K562 (cell line): ENCODE data around the gene THSD8. TPM values are rescaled to one million over a fixed set of nuclear protein-coding genes. Genes with fewer than 3 reads are reported as not detected.

Source experiments
- ATF3 ChIP-seq, 2 experiments: fragments of 450-650 bp in 1 of 2; sonication (generic) in 1 of 2; formaldehyde crosslinking in 1 of 2; IDR thresholded peaks in 1 of 2; conservative IDR thresholded peaks in 1 of 2; 2 replicates each; pipeline versions ENCODE4 v1.6.1 to v1.8.1; 2016 to 2023; ENCODE audit warnings: mild to moderate bottlenecking in 2 of 2, moderate library complexity in 2 of 2, inconsistent platforms in 1 of 2, missing genetic modification reagents in 1 of 2
- CBX2 ChIP-seq: fragments of 200-600 bp; sonication (generic); IDR thresholded peaks from one replicate; pipeline ENCODE4 v1.6.1; 2012; ENCODE audit warnings: mild to moderate bottlenecking, low read length, inconsistent platforms; ENCODE audit not compliant: insufficient read depth, poor library complexity, severe bottlenecking
- ETV6 ChIP-seq, 3 experiments: fragments of 150-350 bp in 1 of 3; sonication (generic) in 1 of 3; formaldehyde crosslinking in 1 of 3; IDR thresholded peaks; 2 replicates each; pipeline versions ENCODE4 v1.6.1 to v1.8.0; 2014 to 2022; ENCODE audit warnings: borderline replicate concordance in 2 of 3, low read depth in 2 of 3, antibody characterized with exemption in 1 of 3, low read length in 1 of 3, mild to moderate bottlenecking in 1 of 3, missing genetic modification reagents in 1 of 3
- FOS ChIP-seq: IDR thresholded peaks from 3 replicates; pipeline ENCODE4 v1.6.1; 2011; ENCODE audit not compliant: insufficient read length; ENCODE audit errors: extremely low read depth
- HBP1 ChIP-seq: fragments of 450-650 bp; formaldehyde crosslinking; IDR thresholded peaks from 2 replicates; pipeline ENCODE4 v1.4.0; 2022; ENCODE audit warnings: missing genetic modification characterization
- IRF9 ChIP-seq: fragments of 450-650 bp; IDR thresholded peaks from 2 replicates; pipeline ENCODE4 v1.6.1; 2016; ENCODE audit warnings: missing biosample characterization, missing genetic modification characterization
- MTA3 ChIP-seq: fragments of 450-650 bp; formaldehyde crosslinking; IDR thresholded peaks from 2 replicates; pipeline ENCODE4 v1.6.1; 2017; ENCODE audit warnings: mild to moderate bottlenecking, borderline replicate concordance
- PYGO2 ChIP-seq: fragments of 450-650 bp; IDR thresholded peaks from 2 replicates; pipeline ENCODE4 v1.6.1; 2016; ENCODE audit warnings: mild to moderate bottlenecking, missing genetic modification characterization, moderate library complexity, missing compliant biosample characterization
- RCOR1 ChIP-seq, 2 experiments: IDR thresholded peaks; 2 replicates each; pipeline ENCODE4 v1.6.1; 2012; ENCODE audit warnings: low read depth in 2 of 2, low read length in 2 of 2, borderline replicate concordance in 1 of 2, improper control_type of control experiment in 1 of 2
- SIN3A ChIP-seq, 2 experiments: fragments of 150-350 bp in 1 of 2; IDR thresholded peaks; 2 replicates each; pipeline ENCODE4 v1.6.1; 2011 to 2016; ENCODE audit warnings: borderline replicate concordance in 2 of 2, low read depth in 2 of 2, low read length in 2 of 2, mild to moderate bottlenecking in 2 of 2, moderate library complexity in 2 of 2; ENCODE audit not compliant: control insufficient read depth in 1 of 2
- TAF9B ChIP-seq: fragments of 450-650 bp; IDR thresholded peaks from 2 replicates; pipeline ENCODE4 v1.6.1; 2018; ENCODE audit warnings: mild to moderate bottlenecking; ENCODE audit not compliant: partially characterized antibody
- XRCC4 ChIP-seq: IDR thresholded peaks from one replicate; pipeline ENCODE4 v1.6.1; 2011; ENCODE audit not compliant: insufficient read depth, insufficient read length; ENCODE audit errors: extremely low read depth
- ZBTB8A ChIP-seq: fragments of 450-650 bp; IDR thresholded peaks from 2 replicates; pipeline ENCODE4 v1.6.1; 2018; ENCODE audit warnings: mild to moderate bottlenecking, moderate library complexity; ENCODE audit not compliant: partially characterized antibody
- ZNF165 ChIP-seq: fragments of 250-450 bp; sonication (Bioruptor Pico); IDR thresholded peaks from 2 replicates; pipeline ENCODE4 v1.4.0; 2020; ENCODE audit warnings: borderline replicate concordance
- ZNF23 ChIP-seq: fragments of 250-450 bp; sonication (Bioruptor Pico); IDR thresholded peaks from 2 replicates; pipeline ENCODE4 v1.4.0; 2020; ENCODE audit warnings: mild to moderate bottlenecking
- ZNF239 ChIP-seq: fragments of 250-450 bp; sonication (Bioruptor Pico); IDR thresholded peaks from 2 replicates; pipeline ENCODE4 v1.4.0; 2020; ENCODE audit warnings: mild to moderate bottlenecking
- ZNF282 ChIP-seq: sonication (generic); formaldehyde crosslinking; IDR thresholded peaks from 2 replicates; pipeline ENCODE4 v1.8.1; 2023; ENCODE audit warnings: missing genetic modification reagents
- ZNF589 ChIP-seq: fragments of 200-800 bp; sonication (Bioruptor generic); IDR thresholded peaks from 2 replicates; pipeline ENCODE4 v1.6.1; 2016; ENCODE audit warnings: low read depth, missing genetic modification characterization, missing compliant biosample characterization
- polyA plus RNA-seq, 8 experiments: library from polyadenylated mRNA; depleted of rRNA in 4 of 8; stranded (reverse) in 5 of 8; unstranded in 3 of 8; fragments of >200 nt; fragmentation: Nextera tagmentation in 2 of 8; fragmentation: Illumina TruSeq in 1 of 8; extraction: Ambion mirVana in 2 of 8; extraction: Trizol in 1 of 8; gene quantifications; 2 replicates each; pipeline versions ENCODE4 v1.2.1 to v1.2.3, GENCODE V29; 2011 to 2014; ENCODE audit warnings: inconsistent platforms in 1 of 8, missing spikeins in 1 of 8
- total RNA-seq, 7 experiments: library from RNA; depleted of rRNA in 6 of 7; stranded (reverse); fragments of >200 nt in 6 of 7; fragmentation: Illumina TruSeq in 2 of 7; extraction: Trizol in 2 of 7; gene quantifications; 2 replicates each; pipeline versions ENCODE4 v1.2.1 to v1.2.3, GENCODE V29; 2011 to 2021; ENCODE audit warnings: low replicate concordance in 1 of 7
- TF ChIP-seq, protein P1 (sequence below): sonication (generic); formaldehyde crosslinking; IDR thresholded peaks from 2 replicates; pipeline ENCODE4 v1.8.0; 2022; ENCODE audit warnings: missing genetic modification reagents, mild to moderate bottlenecking, moderate library complexity, borderline replicate concordance

THSD8 gene
- total and polyA plus RNA-seq, 9 of the 15 experiments (the other 6 are each of a cell fraction or from before 2014, with no cell fraction given): 8.4 to 42.4 (median 19.9) TPM; not detected in 2

GRCh38 chr19:12782424-12783290 lies 19.2 kb upstream of the THSD8 start (continued):
- TF ChIP-seq ZNF23 (no peak), ZNF589 (CRISPR knock-in tag) (no peak), FOS (no peak), XRCC4 (no peak), HBP1 (CRISPR knock-in tag) (no peak), SIN3A (IDR thresholded peaks at IDR 0.05; ENCODE audit: borderline replicate concordance in 2 of 2, control insufficient read depth in 1 of 2, low read depth in 2 of 2, low read length in 2 of 2) (peak; percentile 76 to 89; a peak in 2 of 4 replicates), PYGO2 (tag) (no peak), IRF9 (tag) (no peak), ZNF165 (CRISPR knock-in tag) (no peak), ZNF239 (CRISPR knock-in tag) (no peak), RCOR1 (IDR thresholded peaks at IDR 0.05; ENCODE audit: borderline replicate concordance in 1 of 2, low read depth in 2 of 2, low read length in 2 of 2) (peak in 1 of 2 experiments; percentile 67; a peak in 2 of 4 replicates), ATF3 (IDR thresholded peaks at IDR 0.05) (peak; percentile 80), ATF3 (CRISPR knock-in tag; conservative IDR thresholded peaks at IDR 0.05) (0 out of 2 replicates have a peak, but pooled peaks have one; percentile 42), CBX2 (no peak), ZNF282 (0 out of 2 replicates have a peak, but pooled peaks have one; percentile 41), TAF9B (no peak), MTA3 (peak; percentile 98), ETV6 (IDR thresholded peaks at IDR 0.05; ENCODE audit: borderline replicate concordance in 1 of 2, low read depth in 2 of 2, low read length in 1 of 2) (no peak), ETV6 (CRISPR knock-in tag; IDR thresholded peaks at IDR 0.05; ENCODE audit: borderline replicate concordance) (no peak; the same call in 1 of the 2 replicates), ZBTB8A (no peak)
- TF ChIP-seq, protein P1, sequence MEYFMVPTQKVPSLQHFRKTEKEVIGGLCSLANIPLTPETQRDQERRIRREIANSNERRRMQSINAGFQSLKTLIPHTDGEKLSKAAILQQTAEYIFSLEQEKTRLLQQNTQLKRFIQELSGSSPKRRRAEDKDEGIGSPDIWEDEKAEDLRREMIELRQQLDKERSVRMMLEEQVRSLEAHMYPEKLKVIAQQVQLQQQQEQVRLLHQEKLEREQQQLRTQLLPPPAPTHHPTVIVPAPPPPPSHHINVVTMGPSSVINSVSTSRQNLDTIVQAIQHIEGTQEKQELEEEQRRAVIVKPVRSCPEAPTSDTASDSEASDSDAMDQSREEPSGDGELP (CRISPR knock-in tag): peak; percentile 62
